IMR-90 (cell line): ENCODE results near the gene GRIK1.

ENCODE experiments used
- CTCF ChIP-seq: conservative IDR thresholded peaks from 2 replicates; pipeline ENCODE4 v1.5.1; 2012; ENCODE audit warnings: mild to moderate bottlenecking, low read depth, low read length, improper control_type of control experiment
- MAZ ChIP-seq: IDR thresholded peaks from 2 replicates; pipeline ENCODE4 v1.6.1; 2012; ENCODE audit warnings: low read depth, mild to moderate bottlenecking, low read length, improper control_type of control experiment, moderate library complexity, borderline replicate concordance
- POLR2A ChIP-seq: IDR thresholded peaks from 2 replicates; pipeline ENCODE4 v1.6.1; 2012; ENCODE audit warnings: mild to moderate bottlenecking, low read depth, low read length

GRCh38 chr21:29637553-29637952 lies 302.2 kb downstream of the GRIK1 start:
- TF ChIP-seq CTCF: no peak
- no peak for TF ChIP-seq MAZ
- TF ChIP-seq POLR2A: no peak
